Measurements from ENCODE around the gene VWC2. TPM values are rescaled to one million over a fixed set of nuclear protein-coding genes. Genes with fewer than 3 reads are reported as not detected.

VWC2 gene
- total and polyA plus RNA-seq, 2 of the 4 experiments (the other 2 are of a cell fraction): not detected

GRCh38 chr7:49852619-49853462 is 79.4 kb downstream of the VWC2 start:
- DNase-seq: peak; percentile 12
- dilution Hi-C loops (cut with HindIII; ENCODE audit: low sequenced_read_pairs, unreplicated experiment): no loop called here

More at GRCh38 chr7:49852619-49853462, 79.4 kb downstream of the VWC2 start:
- H2AK5ac ChIP-seq (ENCODE audit: low read depth, low read length): no peak overlapping the region
- no peak overlapping the region for H2BK120ac ChIP-seq (ENCODE audit: low read depth, low read length)
- no peaks in the 10 kb centered on the region for H3K36me3 ChIP-seq (ENCODE audit: control insufficient read depth, insufficient read depth, low read length)
- H3K18ac ChIP-seq (ENCODE audit: low read depth, low read length): no peak overlapping the region
- no peak overlapping the region for H3K14ac ChIP-seq (replicated peaks; ENCODE audit: low read depth, low read length)
- H2BK5ac ChIP-seq (ENCODE audit: low read depth, low read length, poor library complexity, severe bottlenecking): no peak overlapping the region
- H3K56ac ChIP-seq (ENCODE audit: extremely low read depth, insufficient read depth, low read length): no peak overlapping the region
- H3K9me3 ChIP-seq (ENCODE audit: control insufficient read depth, insufficient read depth, low read length): peaks cover 21% of the 10 kb centered on the region; the same call in 1 of the 2 replicates
- no peak overlapping the region for H3K4ac ChIP-seq (ENCODE audit: low read depth, low read length)
- H4K5ac ChIP-seq (ENCODE audit: low read depth, low read length): no peak overlapping the region
- intact Hi-C loops (cut with micrococcal nuclease) (no loop called here), in situ Hi-C loops (cut with MboI; ENCODE audit: low sequenced_read_pairs) (no loop called here)
- WGBS, 2 experiments (ENCODE audit: extremely low coverage in 2 of 2, insufficient read length in 1 of 2): 54% methylated on average over 2 of the region's 11 CpGs; no CpG with 5 or more reads in 1 of the 2 experiments
- no peak overlapping the region for H3K4me3 ChIP-seq (ENCODE audit: insufficient read depth, low read depth, low read length)
- no peaks in the 10 kb centered on the region for H3K79me1 ChIP-seq (ENCODE audit: low read depth in 1 of 2, low read length in 2 of 2)
- no peak overlapping the region for H4K91ac ChIP-seq (ENCODE audit: insufficient read depth, low read depth, low read length)
- TF ChIP-seq BHLHE40 (IDR thresholded peaks at IDR 0.05; ENCODE audit: low read depth, low read length): no peak
- TF ChIP-seq SMC3 (IDR thresholded peaks at IDR 0.05; ENCODE audit: low read depth, low read length): peak; percentile 48
- peak; percentile 59 for TF ChIP-seq CTCF (conservative IDR thresholded peaks at IDR 0.05; ENCODE audit: low read depth, low read length)
- TF ChIP-seq MAZ (IDR thresholded peaks at IDR 0.05; ENCODE audit: borderline replicate concordance, low read depth, low read length): no peak
- no peak for TF ChIP-seq FOS (IDR thresholded peaks at IDR 0.05; ENCODE audit: low read depth, low read length)
- no peak for TF ChIP-seq RCOR1 (IDR thresholded peaks at IDR 0.05; ENCODE audit: insufficient replicate concordance, low read length)
- TF ChIP-seq POLR2A (IDR thresholded peaks at IDR 0.05; ENCODE audit: low read depth, low read length): no peak
- TF ChIP-seq CHD1 (IDR thresholded peaks at IDR 0.05; ENCODE audit: low read depth, low read length): no peak
- no peak for TF ChIP-seq ELK1 (IDR thresholded peaks at IDR 0.05; ENCODE audit: borderline replicate concordance, low read depth, low read length)
- TF ChIP-seq RAD21 (IDR thresholded peaks at IDR 0.05; ENCODE audit: low read length): peak; percentile 74
- no peak for TF ChIP-seq RFX5 (IDR thresholded peaks at IDR 0.05; ENCODE audit: low read depth, low read length)
- TF ChIP-seq NFE2L2 (IDR thresholded peaks at IDR 0.05; ENCODE audit: low read depth, low read length): no peak
- no peak for TF ChIP-seq USF2 (IDR thresholded peaks at IDR 0.05; ENCODE audit: low read depth, low read length)
- no peak for TF ChIP-seq MAFK (IDR thresholded peaks at IDR 0.05; ENCODE audit: low read depth, low read length)
- no peaks in the 10 kb centered on the region for H4K20me1 ChIP-seq (ENCODE audit: insufficient read depth, low read length)
- no peak overlapping the region for H2BK20ac ChIP-seq (ENCODE audit: low read depth, low read length)
- H3K4me2 ChIP-seq (ENCODE audit: low read depth, low read length): no peak overlapping the region
- no TSS peak for BruUV-seq (replicated peaks)
- ChIA-PET POLR2A (ENCODE audit: unreplicated experiment) (no interaction called here), CTCF (no interaction called here)
- no peak overlapping the region for H3K23ac ChIP-seq (ENCODE audit: low read depth, low read length)
- no peak overlapping the region for H3K9ac ChIP-seq (ENCODE audit: low read depth, low read length)
- no peaks in the 10 kb centered on the region for H3K9me1 ChIP-seq (ENCODE audit: insufficient read depth, low read length)
- ATAC-seq (ENCODE audit: low read depth): peak; percentile 64
- H2AK9ac ChIP-seq (replicated peaks; ENCODE audit: low read depth, low read length, poor library complexity): no peak overlapping the region
- no peak overlapping the region for H2AFZ ChIP-seq (replicated peaks; ENCODE audit: low read length, poor library complexity)
- H3K4me1 ChIP-seq (ENCODE audit: control insufficient read depth, insufficient read depth, low read length): no peaks in the 10 kb centered on the region
- no peaks in the 10 kb centered on the region for H3K27me3 ChIP-seq (ENCODE audit: control insufficient read depth, insufficient read depth, low read length)
- H2BK15ac ChIP-seq (ENCODE audit: low read depth, low read length): no peak overlapping the region
- no peak overlapping the region for H4K8ac ChIP-seq (ENCODE audit: low read depth in 2 of 2, low read length in 2 of 2)
- H3K27ac ChIP-seq (ENCODE audit: insufficient read depth, low read length): no peak overlapping the region

All from IMR-90 (cell line).